Adipose tissue (tissue), 3 donors: ENCODE measurements around the gene PPP1R1C. TPM values are rescaled to one million over a fixed set of nuclear protein-coding genes. Genes with fewer than 3 reads are reported as not detected.
"Not testable (repeated sequence)": the region's sequence is repeated elsewhere in the genome, so short reads cannot be mapped to it uniquely, and the experiment has no call there.

Experiments used
- H3K27ac ChIP-seq: one replicate; pipeline ENCODE4 v1.5.1; 2013; ENCODE audit warnings: low read depth, low read length
- WGBS, 3 donors: extraction: QIAGEN DNeasy Blood & Tissue Kit; methylation state at CpG; one replicate each; pipeline ENCODE4 v1.1.7; 2013; 5-methylcytosine and 5-hydroxymethylcytosine counted together
- polyA plus RNA-seq, 3 donors: library from polyadenylated mRNA; stranded (reverse); fragments of 200-250 nt; gene quantifications; one replicate each; pipeline ENCODE4 v1.2.3, GENCODE V29; 2013
- donor health status: healthy with polysubstance abuse.
- donor health status: Bipolar disorder and iron deficiency.
- donor health status: healthy.

Gene PPP1R1C, protein sequence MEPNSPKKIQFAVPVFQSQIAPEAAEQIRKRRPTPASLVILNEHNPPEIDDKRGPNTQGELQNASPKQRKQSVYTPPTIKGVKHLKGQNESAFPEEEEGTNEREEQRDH
- polyA plus RNA-seq: under 1 TPM; 0.28 to 0.85 (median 0.45) TPM

DNA sequence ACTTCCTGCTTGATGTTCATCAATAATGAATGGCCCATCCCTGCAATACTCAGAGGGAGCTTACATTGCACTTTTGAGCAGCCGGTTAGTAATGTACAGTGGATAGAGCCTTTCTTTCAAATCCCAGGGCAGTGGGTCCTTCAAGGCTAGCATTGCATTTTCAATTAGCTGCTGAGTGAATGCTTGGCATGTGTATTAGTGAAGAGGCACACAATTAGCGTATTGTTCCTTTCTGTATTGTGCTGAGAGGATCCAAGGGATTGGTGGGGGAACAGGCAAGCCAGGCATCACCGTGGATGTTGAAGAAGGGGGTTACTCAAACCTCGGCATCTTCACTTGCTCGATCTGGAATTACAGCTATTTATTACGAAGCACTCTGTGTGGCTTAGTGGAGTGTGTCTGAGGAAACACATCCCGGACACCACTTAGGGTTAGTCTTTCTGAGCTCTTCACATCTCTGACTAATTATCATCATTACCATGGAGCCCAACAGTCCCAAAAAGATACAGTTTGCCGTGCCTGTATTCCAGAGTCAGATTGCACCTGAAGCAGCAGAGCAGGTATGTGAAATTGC, at the start of gene PPP1R1C:
TSS of gene PPP1R1C (plus strand) at position 222 of the 574 bp plus-strand sequence. CDS start at position 480, 258 bp downstream.
- no peak within 1 kb of the TSS for H3K27ac ChIP-seq

GRCh38 chr2:181937473-181937872, 48.2 kb upstream of the PPP1R1C start:
- WGBS, 3 donors: 13 to 24% (median 14%) methylated on average over 2 of the region's 2 CpGs
- no peak overlapping the region for H3K27ac ChIP-seq

More for the DNA sequence above, at the start of gene PPP1R1C:
- WGBS, 3 donors: 88 to 91% (median 91%) methylated on average over 8 of the region's 8 CpGs

- WGBS, 3 donors: 34 to 97% (median 91%) methylated on average over 2 of the region's 2 CpGs
These were observed 42.1 kb upstream of the PPP1R1C start for GRCh38 chr2:181943411-181944124.

GRCh38 chr2:181944164-181944913, 41.3 kb upstream of the PPP1R1C start:
- H3K27ac ChIP-seq: no peak overlapping the region

More at GRCh38 chr2:181943411-181944124, 42.1 kb upstream of the PPP1R1C start:
- no peak overlapping the region for H3K27ac ChIP-seq

DNA sequence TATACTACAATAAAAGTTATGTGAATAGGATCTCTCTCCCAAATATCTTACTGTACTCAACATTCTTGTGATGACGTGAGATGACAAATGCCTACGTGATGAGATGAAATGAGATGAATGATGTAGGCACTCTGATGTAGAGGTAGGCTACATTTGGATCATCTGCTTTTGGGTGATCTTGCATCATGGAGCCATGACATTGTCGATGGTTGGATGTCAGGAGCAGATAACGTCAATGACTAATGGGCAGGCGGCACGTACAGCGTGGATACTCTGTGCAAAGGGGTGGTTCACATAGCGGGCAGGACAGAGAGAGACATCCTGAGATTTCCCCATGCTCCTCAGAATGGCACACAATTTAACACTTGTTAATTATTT, 40.8 kb upstream of the PPP1R1C start:
- 95 to 97% (median 96%) methylated on average over 8 of the region's 8 CpGs for WGBS, 3 donors
- H3K27ac ChIP-seq: no peak overlapping the region

More at GRCh38 chr2:181944164-181944913, 41.3 kb upstream of the PPP1R1C start:
- WGBS, 3 donors: 79 to 87% (median 80%) methylated on average over 5 of the region's 5 CpGs

GRCh38 chr2:181946444-181947127, 39.1 kb upstream of the PPP1R1C start:
- WGBS, 3 donors: 73 to 83% (median 78%) methylated on average over 1 of the region's 1 CpG

GRCh38 chr2:181947273-181947672, 38.4 kb upstream of the PPP1R1C start:
- H3K27ac ChIP-seq: no peak overlapping the region

More at GRCh38 chr2:181946444-181947127, 39.1 kb upstream of the PPP1R1C start:
- no peak overlapping the region for H3K27ac ChIP-seq

- WGBS, 3 donors: 84 to 91% (median 85%) methylated on average over 2 of the region's 2 CpGs
These were observed 37.4 kb upstream of the PPP1R1C start for GRCh38 chr2:181948227-181948626.

DNA sequence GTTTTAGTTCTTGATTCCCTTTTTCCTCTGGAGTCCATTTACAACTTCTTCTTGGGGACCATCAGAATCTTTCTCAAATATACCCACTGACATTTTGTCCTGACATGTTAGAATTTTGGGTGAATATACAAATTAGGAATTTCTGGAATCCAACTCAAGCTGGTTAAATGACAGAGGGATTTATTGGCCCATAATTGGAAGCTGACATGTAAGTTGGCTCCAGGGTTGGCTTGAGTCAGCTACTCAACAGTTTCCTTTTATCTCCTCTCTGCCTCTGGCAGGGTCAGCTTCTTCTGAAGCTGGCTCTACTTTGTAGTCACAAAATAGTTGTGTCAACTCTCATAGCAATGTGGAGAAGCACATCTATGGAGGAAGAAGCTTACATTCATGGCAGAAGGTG, 36.6 kb upstream of the PPP1R1C start:
- H3K27ac ChIP-seq: no peak overlapping the region

More at GRCh38 chr2:181948227-181948626, 37.4 kb upstream of the PPP1R1C start:
- no peak overlapping the region for H3K27ac ChIP-seq

GRCh38 chr2:181952404-181953226, 33.0 kb upstream of the PPP1R1C start:
- H3K27ac ChIP-seq: no peak overlapping the region
- 91 to 97% (median 93%) methylated on average over 1 of the region's 1 CpG for WGBS, 3 donors

DNA sequence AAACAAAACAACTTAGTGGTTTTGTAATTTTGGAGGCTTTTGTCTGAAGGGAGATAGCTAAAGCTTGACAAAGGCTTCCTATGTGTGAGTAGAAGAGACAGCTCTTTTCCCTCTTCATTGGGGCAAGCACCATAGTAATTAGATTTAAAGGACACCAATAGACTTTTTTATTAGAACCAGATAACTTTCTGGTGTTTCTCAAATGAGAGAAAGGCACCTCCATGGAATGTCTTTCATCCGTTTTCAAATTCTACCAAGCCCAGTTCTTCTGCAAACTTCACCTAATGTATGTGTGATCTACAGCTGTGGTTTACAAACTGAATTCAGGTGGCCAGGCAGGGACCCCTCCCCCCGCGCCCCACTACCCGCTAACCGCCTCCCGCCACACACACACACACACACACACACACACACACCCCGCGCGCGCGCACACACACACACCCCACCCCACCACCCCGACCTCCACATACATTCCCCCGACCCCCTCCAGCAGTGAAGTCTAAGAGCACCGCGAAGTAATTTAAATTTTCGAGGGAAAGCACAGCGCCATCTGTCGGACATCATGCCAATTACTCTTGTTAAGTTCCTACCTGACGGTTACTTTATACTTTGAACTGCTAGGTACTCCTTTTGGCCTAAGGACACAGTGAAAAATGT, 31.6 kb upstream of the PPP1R1C start:
- H3K27ac ChIP-seq: no peak overlapping the region
- 4% methylated on average over 18 to 19 of the region's 19 CpGs for WGBS, 3 donors

- WGBS, 3 donors: 14 to 24% (median 23%) methylated on average over 4 of the region's 4 CpGs
- H3K27ac ChIP-seq: no peak overlapping the region
These were observed 31.1 kb upstream of the PPP1R1C start for GRCh38 chr2:181954538-181954883.

DNA sequence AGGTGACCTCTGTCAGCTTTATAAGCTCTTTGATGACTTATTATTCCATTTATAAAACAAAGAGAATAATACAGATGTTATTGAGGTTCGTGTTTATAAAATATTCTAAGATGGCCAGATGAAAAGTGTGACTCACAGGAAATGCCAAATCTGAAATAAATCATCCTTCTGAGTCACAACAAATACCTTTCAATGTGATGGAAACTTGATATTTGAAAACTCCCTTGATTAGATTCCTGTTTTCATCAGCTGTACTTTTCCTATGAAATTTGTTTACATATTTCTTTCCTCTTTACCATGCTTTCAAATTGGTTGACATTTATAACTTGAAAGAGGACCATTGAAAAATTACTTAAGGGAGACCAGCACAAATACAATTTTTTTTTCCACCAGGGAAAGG, 30.6 kb upstream of the PPP1R1C start:
- no peak overlapping the region for H3K27ac ChIP-seq
- WGBS, 3 donors: 41 to 66% (median 56%) methylated on average over 1 of the region's 1 CpG

DNA sequence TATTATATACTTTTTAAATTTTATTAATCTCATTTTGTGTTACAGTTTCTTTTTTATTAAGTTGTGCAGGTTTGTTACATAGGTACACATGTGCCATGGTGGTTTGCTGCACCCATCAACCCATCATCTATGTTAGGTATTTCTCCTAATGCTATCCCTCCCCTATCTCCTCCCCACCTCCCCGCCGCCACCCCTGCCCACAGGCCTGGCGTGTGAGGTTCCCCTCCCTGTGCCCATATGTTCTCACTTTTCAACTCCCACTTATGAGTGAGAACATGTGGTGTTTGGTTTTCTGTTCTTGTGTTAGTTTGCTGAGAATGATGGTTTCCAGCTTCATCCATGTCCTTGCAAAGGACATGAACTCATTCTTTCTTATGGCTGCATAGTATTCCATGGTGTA, 29.8 kb upstream of the PPP1R1C start:
- 93 to 100% (median 98%) methylated on average over 3 of the region's 3 CpGs for WGBS, 3 donors
- not testable (repeated sequence) for H3K27ac ChIP-seq

DNA sequence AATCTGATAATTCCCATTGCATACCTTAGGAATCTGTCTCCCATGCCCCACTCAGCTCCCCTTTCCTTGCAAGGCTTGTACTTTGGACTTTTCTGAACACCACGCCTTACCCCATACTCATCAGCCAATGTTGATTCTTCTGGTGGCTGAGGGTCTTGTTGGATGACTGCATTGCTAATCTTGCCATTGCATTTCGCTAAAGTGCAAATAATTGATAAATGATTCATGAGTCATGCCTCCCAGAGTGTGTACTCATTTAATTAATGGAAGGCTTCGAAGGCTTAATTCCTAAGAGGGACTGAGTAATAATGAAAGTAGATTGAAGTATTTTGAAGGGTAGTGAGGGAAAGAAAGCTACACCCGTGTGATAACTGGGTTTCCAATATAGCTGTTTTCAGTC, 28.0 kb upstream of the PPP1R1C start:
- no peak overlapping the region for H3K27ac ChIP-seq
- 65 to 72% (median 69%) methylated on average over 4 of the region's 4 CpGs for WGBS, 3 donors

GRCh38 chr2:181958726-181959125, 26.9 kb upstream of the PPP1R1C start:
- 94 to 98% (median 97%) methylated on average over 1 of the region's 1 CpG for WGBS, 3 donors

GRCh38 chr2:181959508-181959907, 26.1 kb upstream of the PPP1R1C start:
- H3K27ac ChIP-seq: no peak overlapping the region

More at GRCh38 chr2:181958726-181959125, 26.9 kb upstream of the PPP1R1C start:
- no peak overlapping the region for H3K27ac ChIP-seq
